Psoas muscle (tissue), 8 donors: ENCODE measurements around the gene RAC3. TPM values are rescaled to one million over a fixed set of nuclear protein-coding genes. Genes with fewer than 3 reads are reported as not detected.

ENCODE experiments used
- ATAC-seq, 4 donors: fragments of 200-7000 bp; cut with Tn5 transposase; one replicate each; pipeline ENCODE4 v1.9.1; 2020; ENCODE audit warnings: moderate library complexity in 3 of 4, mild to moderate bottlenecking in 2 of 4
- DNase-seq, 2 donors: peaks; one replicate each; pipeline ENCODE4 v3.0.0-alpha.2; 2020
- H3K27ac ChIP-seq: fragments of 200-600 bp; one replicate; pipeline ENCODE4 v1.8.0; 2022
- H3K27me3 ChIP-seq, 3 donors: fragments of 200-600 bp in 1 of 3; one replicate each; pipeline versions ENCODE4 v1.6.1 to v1.8.0; 2013 to 2022; ENCODE audit warnings: low read length in 2 of 3, mild to moderate bottlenecking in 2 of 3, moderate library complexity in 1 of 3; ENCODE audit not compliant: insufficient read depth in 3 of 3
- H3K36me3 ChIP-seq, 2 donors: fragments of 200-600 bp in 1 of 2; one replicate each; pipeline versions ENCODE4 v1.6.1 to v1.8.0; 2013 to 2022; ENCODE audit warnings: low read depth in 1 of 2, mild to moderate bottlenecking in 1 of 2, moderate library complexity in 1 of 2; ENCODE audit not compliant: insufficient read depth in 1 of 2
- H3K4me1 ChIP-seq: fragments of 200-600 bp; one replicate; pipeline ENCODE4 v1.8.0; 2022
- H3K4me3 ChIP-seq: fragments of 200-600 bp; one replicate; pipeline ENCODE4 v1.8.0; 2022; ENCODE audit warnings: mild to moderate bottlenecking
- H3K9me3 ChIP-seq: fragments of 200-600 bp; one replicate; pipeline ENCODE4 v1.8.0; 2022
- CTCF ChIP-seq: fragments of 200-600 bp; IDR thresholded peaks from one replicate; pipeline ENCODE4 v1.8.0; 2022; ENCODE audit warnings: antibody characterized with exemption
- WGBS, 3 donors: extraction: QIAGEN DNeasy Blood & Tissue Kit; methylation state at CpG; one replicate each; pipeline versions ENCODE4 v1.1.6 to v1.1.7; 2013; 5-methylcytosine and 5-hydroxymethylcytosine counted together
- intact Hi-C, 2 donors: fragments of 100-400 bp; cut with DNase I; formaldehyde crosslinking; loops; one replicate each; pipeline versions ENCODE4 v1.11.0 to v1.14.2; 2022
- polyA plus RNA-seq, 3 donors: library from polyadenylated mRNA; stranded (reverse); fragments of 200-250 nt; gene quantifications; one replicate each; pipeline ENCODE4 v1.2.3, GENCODE V29; 2013
- total RNA-seq, 4 donors: library from RNA; stranded (reverse); fragmentation: NEBNext Ultra II Directional in 2 of 4; extraction: Animal tissue kit (Norgen Biotek cat#: 25700) in 2 of 4; gene quantifications; one replicate each; pipeline versions ENCODE4 v1.2.1 to v1.2.4, GENCODE V29; 2021 to 2023
- donor health status: healthy with polysubstance abuse.
- donor health status: DM: no; HTN: no; CAD: no; lungs with moderate emphysema.
- donor health status: Bipolar disorder and iron deficiency.
- donor health status: healthy.
- donor health status: DM: yes; HTN: yes; CAD: no.
- donor health status: DM: no; HTN: no; CAD: no.
- donor health status: DM: no; HTN: no; CAD: no.
- donor health status: DM: yes; HTN: yes; CAD: no.

Gene RAC3
- total and polyA plus RNA-seq, 7 donors, result 0.05 to 0.83 TPM; not detected in 5

GRCh38 chr17:82053556-82054263 lies 22.2 kb downstream of the RAC3 start:
- no peak overlapping the region for H3K4me3 ChIP-seq
- 92 to 95% (median 93%) methylated on average over 25 to 28 of the region's 28 CpGs for WGBS, 3 donors

GRCh38 chr17:82054351-82055022 lies 23.0 kb downstream of the RAC3 start:
- intact Hi-C loops, result no loop called here
- Histone ChIP-seq H3K4me1 (peaks cover 26% of the 10 kb centered on the region), H3K4me3 (no peak overlapping the region), H3K27me3 (no peaks in the 10 kb centered on the region), H3K36me3 (peaks cover 0 to 71% of the 10 kb centered on the region in 2 donors), H3K27ac (no peak overlapping the region), H3K9me3 (no peaks in the 10 kb centered on the region)
- no peak for TF ChIP-seq CTCF
- DNase-seq, result peak; percentile 14 to 47
- WGBS, 3 donors, result 89 to 91% (median 90%) methylated on average over 34 to 38 of the region's 38 CpGs
- no peak for ATAC-seq

More at GRCh38 chr17:82053556-82054263, 22.2 kb downstream of the RAC3 start:
- no peak for TF ChIP-seq CTCF
- intact Hi-C loops, result loop anchor here in 1 of 2 donors (1.0 kb wide), 1 partner anchor 12 kb away; the partner anchor contains the start of gene DUS1L
- ATAC-seq, result no peak
- no peak overlapping the region for H3K27ac ChIP-seq
- peaks cover 26% of the 10 kb centered on the region for H3K4me1 ChIP-seq
- H3K27me3 ChIP-seq, result no peaks in the 10 kb centered on the region
- peaks cover 0 to 65% of the 10 kb centered on the region in 2 donors for H3K36me3 ChIP-seq
- no peaks in the 10 kb centered on the region for H3K9me3 ChIP-seq
- peak; percentile 10 to 53 for DNase-seq

- 76 to 84% (median 82%) methylated on average over 22 to 26 of the region's 26 CpGs for WGBS, 3 donors
- H3K27me3 ChIP-seq, result no peaks in the 10 kb centered on the region
- H3K36me3 ChIP-seq, result peaks cover 0 to 71% of the 10 kb centered on the region in 2 donors
- no peaks in the 10 kb centered on the region for H3K9me3 ChIP-seq
- no peak overlapping the region for H3K4me3 ChIP-seq
- peaks cover 21% of the 10 kb centered on the region for H3K4me1 ChIP-seq
- DNase-seq (peak in 1 of 2 donors; percentile 51), ATAC-seq (no peak)
- no peak for TF ChIP-seq CTCF
- intact Hi-C loops, result no loop called here
- no peak overlapping the region for H3K27ac ChIP-seq
Observed at GRCh38 chr17:82055023-82055964, 23.8 kb downstream of the RAC3 start.

GRCh38 chr17:82055965-82056728 lies 24.7 kb downstream of the RAC3 start:
- 86 to 93% (median 88%) methylated on average over 28 of the region's 28 CpGs for WGBS, 3 donors
- H3K27me3 ChIP-seq, result no peaks in the 10 kb centered on the region
- no peak for ATAC-seq
- peaks cover 6 to 80% of the 10 kb centered on the region in 2 donors for H3K36me3 ChIP-seq
- H3K4me3 ChIP-seq, result no peak overlapping the region
- DNase-seq, result peak in 1 of 2 donors; percentile 47
- intact Hi-C loops, result no loop called here
- H3K4me1 ChIP-seq, result peaks cover 15% of the 10 kb centered on the region
- H3K9me3 ChIP-seq, result no peaks in the 10 kb centered on the region
- no peak for TF ChIP-seq CTCF
- no peak overlapping the region for H3K27ac ChIP-seq
